Measurements from ENCODE around the gene CASZ1.

The CASZ1 gene

DNA sequence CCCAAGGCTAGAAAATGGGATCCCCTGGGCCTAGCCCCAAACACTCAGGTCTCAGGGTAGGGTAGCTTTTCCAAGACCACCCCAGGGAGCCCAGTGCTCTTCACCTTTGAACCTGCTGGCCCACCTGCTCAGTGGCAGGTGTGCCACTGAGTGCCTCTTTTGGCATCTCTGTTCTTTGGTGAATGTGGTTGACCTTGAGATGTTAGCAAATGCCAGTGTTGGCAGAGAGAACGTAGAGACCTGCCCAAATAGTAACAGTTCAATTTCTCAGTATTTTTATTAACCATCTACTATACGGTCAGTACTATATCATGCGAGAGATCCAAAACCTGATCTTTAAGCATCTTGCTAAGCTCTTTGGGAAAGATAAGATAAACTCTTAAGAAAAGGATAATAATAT is 193.5 kb downstream of the CASZ1 start:
- Histone ChIP-seq H3K79me2 (ENCODE audit: insufficient read depth, low read length) (no peaks in the 10 kb centered on the region), H2AFZ (ENCODE audit: low read depth, low read length) (no peak overlapping the region), H3K27ac (ENCODE audit: low read length) (no peak overlapping the region)

DNA sequence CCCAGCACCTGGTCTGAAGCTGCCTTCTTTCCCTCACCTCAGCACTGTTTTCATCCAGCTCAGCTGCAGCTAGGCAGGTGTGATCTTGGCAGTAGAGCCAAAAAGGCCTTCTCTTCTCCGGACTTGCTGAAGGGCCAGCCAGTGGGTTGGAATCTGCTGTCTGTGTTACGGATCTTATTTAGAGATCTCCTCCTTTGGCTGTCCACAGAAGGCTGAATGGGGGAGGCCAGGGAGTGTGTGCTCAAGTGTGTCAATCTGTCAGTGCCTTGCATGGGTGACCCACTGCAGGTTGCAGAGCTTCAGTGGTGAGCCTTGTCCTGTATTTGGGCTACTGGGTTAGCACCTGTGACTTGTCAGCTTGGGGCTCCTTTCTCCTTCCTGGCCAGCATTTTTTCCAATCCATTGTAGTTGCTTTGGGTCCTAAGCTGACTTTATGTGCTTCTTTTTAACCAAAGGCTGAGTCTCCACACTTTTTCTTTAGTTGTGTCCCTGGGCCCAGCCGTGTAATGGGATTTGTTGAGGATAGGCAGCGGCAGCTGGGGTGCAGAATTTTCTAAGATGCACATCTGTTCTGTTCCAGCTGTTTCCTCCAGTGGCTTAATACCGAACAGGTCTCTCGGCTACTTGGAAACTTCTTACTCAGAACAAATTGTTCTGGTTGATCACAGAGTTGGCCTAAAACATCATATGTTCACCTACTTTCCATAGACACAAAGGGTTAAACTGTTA is 194.9 kb downstream of the CASZ1 start:
- ATAC-seq (ENCODE audit: insufficient read depth, low read depth) (no peak), DNase-seq (no peak)
- Histone ChIP-seq H3K9me3 (ENCODE audit: insufficient read depth, low read length, severe bottlenecking) (no peaks in the 10 kb centered on the region), H3K36me3 (ENCODE audit: insufficient read depth, low read length) (no peaks in the 10 kb centered on the region), H3K4me2 (ENCODE audit: insufficient read depth, low read length) (no peak overlapping the region), H3K27ac (ENCODE audit: low read length) (no peak overlapping the region), H4K20me1 (ENCODE audit: insufficient read depth, low read length) (peaks cover 4% of the 10 kb centered on the region; the same call in 1 of the 2 replicates), H3K4me3 (ENCODE audit: low read depth in 1 of 2, low read length in 2 of 2) (no peak overlapping the region), H3K9ac (ENCODE audit: low read depth, low read length) (no peak overlapping the region), H3K79me2 (ENCODE audit: insufficient read depth, low read length) (no peaks in the 10 kb centered on the region), H3K27me3 (ENCODE audit: insufficient read depth, low read length, poor library complexity) (no peaks in the 10 kb centered on the region), H3K4me1 (ENCODE audit: insufficient read depth, low read length) (no peaks in the 10 kb centered on the region), H2AFZ (ENCODE audit: low read depth, low read length) (no peak overlapping the region)
- no peak for TF ChIP-seq EZH2 (IDR thresholded peaks at IDR 0.05; ENCODE audit: borderline replicate concordance, low read depth, low read length, severe bottlenecking)
- TF ChIP-seq, protein P1, sequence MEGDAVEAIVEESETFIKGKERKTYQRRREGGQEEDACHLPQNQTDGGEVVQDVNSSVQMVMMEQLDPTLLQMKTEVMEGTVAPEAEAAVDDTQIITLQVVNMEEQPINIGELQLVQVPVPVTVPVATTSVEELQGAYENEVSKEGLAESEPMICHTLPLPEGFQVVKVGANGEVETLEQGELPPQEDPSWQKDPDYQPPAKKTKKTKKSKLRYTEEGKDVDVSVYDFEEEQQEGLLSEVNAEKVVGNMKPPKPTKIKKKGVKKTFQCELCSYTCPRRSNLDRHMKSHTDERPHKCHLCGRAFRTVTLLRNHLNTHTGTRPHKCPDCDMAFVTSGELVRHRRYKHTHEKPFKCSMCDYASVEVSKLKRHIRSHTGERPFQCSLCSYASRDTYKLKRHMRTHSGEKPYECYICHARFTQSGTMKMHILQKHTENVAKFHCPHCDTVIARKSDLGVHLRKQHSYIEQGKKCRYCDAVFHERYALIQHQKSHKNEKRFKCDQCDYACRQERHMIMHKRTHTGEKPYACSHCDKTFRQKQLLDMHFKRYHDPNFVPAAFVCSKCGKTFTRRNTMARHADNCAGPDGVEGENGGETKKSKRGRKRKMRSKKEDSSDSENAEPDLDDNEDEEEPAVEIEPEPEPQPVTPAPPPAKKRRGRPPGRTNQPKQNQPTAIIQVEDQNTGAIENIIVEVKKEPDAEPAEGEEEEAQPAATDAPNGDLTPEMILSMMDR (IDR thresholded peaks at IDR 0.05; ENCODE audit: borderline replicate concordance, extremely low read depth, low read length, poor library complexity, severe bottlenecking) = no peak

More for the DNA sequence above, 193.5 kb downstream of the CASZ1 start:
- DNase-seq (no peak), ATAC-seq (ENCODE audit: insufficient read depth, low read depth) (no peak)
- Histone ChIP-seq H3K9ac (ENCODE audit: low read depth, low read length) (no peak overlapping the region), H3K4me1 (ENCODE audit: insufficient read depth, low read length) (no peaks in the 10 kb centered on the region), H4K20me1 (ENCODE audit: insufficient read depth, low read length) (no peaks in the 10 kb centered on the region), H3K9me3 (ENCODE audit: insufficient read depth, low read length, severe bottlenecking) (no peaks in the 10 kb centered on the region), H3K36me3 (ENCODE audit: insufficient read depth, low read length) (no peaks in the 10 kb centered on the region), H3K4me2 (ENCODE audit: insufficient read depth, low read length) (no peak overlapping the region), H3K4me3 (ENCODE audit: low read depth in 1 of 2, low read length in 2 of 2) (no peak overlapping the region), H3K27me3 (ENCODE audit: insufficient read depth, low read length, poor library complexity) (no peaks in the 10 kb centered on the region)
- TF ChIP-seq EZH2 (IDR thresholded peaks at IDR 0.05; ENCODE audit: borderline replicate concordance, low read depth, low read length, severe bottlenecking) = no peak
- TF ChIP-seq, protein P1 (IDR thresholded peaks at IDR 0.05; ENCODE audit: borderline replicate concordance, extremely low read depth, low read length, poor library complexity, severe bottlenecking) = no peak

DNA sequence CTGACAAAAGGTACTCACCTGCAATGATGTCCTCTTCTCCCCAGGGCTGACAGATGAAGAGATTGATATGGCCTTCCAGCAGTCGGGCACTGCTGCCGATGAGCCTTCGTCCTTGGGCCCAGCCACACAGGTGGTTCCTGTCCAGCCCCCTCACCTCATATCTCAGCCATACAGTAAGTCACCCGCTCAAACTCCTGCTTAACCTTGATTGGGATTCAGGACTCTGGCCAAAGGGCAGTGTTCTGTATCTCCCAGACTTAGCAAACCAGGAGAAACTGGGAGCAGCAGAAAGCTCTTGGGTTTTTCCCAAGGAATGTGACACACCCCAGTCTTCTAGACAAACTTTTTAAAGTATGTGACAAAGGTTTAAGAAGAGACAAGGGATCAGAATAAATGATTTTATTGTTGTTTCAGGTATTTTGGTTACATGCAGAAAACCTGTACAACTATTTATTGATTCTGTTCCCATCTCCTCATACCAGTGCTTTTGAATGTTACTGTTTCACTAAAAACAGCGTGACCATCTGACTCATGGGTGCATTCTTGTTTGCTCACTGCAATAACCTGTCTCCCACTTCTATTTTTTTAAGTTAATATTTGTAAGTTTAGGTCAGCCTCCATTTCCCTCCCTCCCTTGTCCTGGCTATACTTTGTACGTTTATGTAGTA is 197.1 kb downstream of the CASZ1 start:
- H3K27me3 ChIP-seq (ENCODE audit: insufficient read depth, low read length, poor library complexity) = no peaks in the 10 kb centered on the region
- no peaks in the 10 kb centered on the region for H3K4me1 ChIP-seq (ENCODE audit: insufficient read depth, low read length)
- peaks cover 4% of the 10 kb centered on the region; the same call in 1 of the 2 replicates for H4K20me1 ChIP-seq (ENCODE audit: insufficient read depth, low read length)
- H3K4me2 ChIP-seq (ENCODE audit: insufficient read depth, low read length) = no peak overlapping the region
- no peaks in the 10 kb centered on the region for H3K79me2 ChIP-seq (ENCODE audit: insufficient read depth, low read length)
- H3K9ac ChIP-seq (ENCODE audit: low read depth, low read length) = no peak overlapping the region
- no peak for DNase-seq
- no peak overlapping the region for H2AFZ ChIP-seq (ENCODE audit: low read depth, low read length)
- no peak overlapping the region for H3K27ac ChIP-seq (ENCODE audit: low read length)
- H3K36me3 ChIP-seq (ENCODE audit: insufficient read depth, low read length) = no peaks in the 10 kb centered on the region
- no peak overlapping the region for H3K4me3 ChIP-seq (ENCODE audit: low read depth in 1 of 2, low read length in 2 of 2)
- ATAC-seq (ENCODE audit: insufficient read depth, low read depth) = no peak
- no peaks in the 10 kb centered on the region for H3K9me3 ChIP-seq (ENCODE audit: insufficient read depth, low read length, severe bottlenecking)
- TF ChIP-seq, protein P1 (IDR thresholded peaks at IDR 0.05; ENCODE audit: borderline replicate concordance, extremely low read depth, low read length, poor library complexity, severe bottlenecking) = no peak

All from DND-41 (cell line).